ENCODE results near the gene UAP1L1. TPM values are rescaled to one million over a fixed set of nuclear protein-coding genes. Genes with fewer than 3 reads are reported as not detected.

UAP1L1 gene
- total and polyA plus RNA-seq, 2 of the 8 experiments (the other 6 are each of a cell fraction or from before 2014, with no cell fraction given) = 2.0 to 5.4 TPM

GRCh38 chr9:137039611-137040366, 37.5 kb upstream of the UAP1L1 start:
- no peak overlapping the region for H2AK5ac ChIP-seq (ENCODE audit: low read depth, low read length)
- H3K23ac ChIP-seq (ENCODE audit: insufficient read length) = no peak overlapping the region
- H2BK15ac ChIP-seq (ENCODE audit: low read length) = no peak overlapping the region
- ChIA-PET CTCF (ENCODE audit: partially characterized antibody) (interaction anchor here (0.6 to 2.0 kb wide), 7 partner anchors 11 to 150 kb away, joined by 3 to 13 read pairs (median 3); partner anchors contain the start of gene ABCA2), POLR2A (ENCODE audit: partially characterized antibody) (no interaction called here)
- H3K18ac ChIP-seq (ENCODE audit: extremely low read depth, low read length) = no peak overlapping the region
- H3K9ac ChIP-seq (replicated peaks in 1 of 4; ENCODE audit: extremely low read depth in 1 of 4, low read depth in 3 of 4, low read length in 3 of 4) = no peak overlapping the region
- peaks cover 5 to 12% of the 10 kb centered on the region in 2 experiments for H4K20me1 ChIP-seq (replicated peaks in 1 of 2; ENCODE audit: control insufficient read depth in 1 of 2, insufficient read depth in 2 of 2, low read length in 2 of 2)
- no peak overlapping the region for H4K5ac ChIP-seq (ENCODE audit: insufficient read length, low read depth, low read length)
- H3K79me2 ChIP-seq (ENCODE audit: control insufficient read depth in 1 of 2, insufficient read depth in 2 of 2, low read length in 2 of 2) = peaks cover 0 to 4% of the 10 kb centered on the region in 2 experiments; a peak in 1 of 4 replicates
- H3K56ac ChIP-seq (replicated peaks; ENCODE audit: insufficient read length, low read depth, low read length) = no peak overlapping the region
- H3K36me3 ChIP-seq (ENCODE audit: control insufficient read depth in 2 of 4, insufficient read depth in 4 of 4, low read length in 3 of 4) = peaks cover 0 to 3% (median 0%) of the 10 kb centered on the region in 4 experiments; a peak in 1 of 8 replicates
- H3K23me2 ChIP-seq (ENCODE audit: low read depth, low read length) = no peaks in the 10 kb centered on the region
- H4K8ac ChIP-seq (ENCODE audit: extremely low read depth, insufficient read depth, low read length) = no peak overlapping the region
- H3K79me1 ChIP-seq (ENCODE audit: low read depth, low read length) = peaks cover 4% of the 10 kb centered on the region
- no peak overlapping the region for H3K4ac ChIP-seq (replicated peaks; ENCODE audit: insufficient read length, low read depth, low read length)
- no peak overlapping the region for H4K91ac ChIP-seq (replicated peaks; ENCODE audit: insufficient read length, low read length)
- H2BK120ac ChIP-seq (replicated peaks; ENCODE audit: low read depth, low read length) = no peak overlapping the region
- no peak overlapping the region for H3K27ac ChIP-seq (ENCODE audit: low read depth, low read length)
- no peak overlapping the region for H2AFZ ChIP-seq (ENCODE audit: low read length)
- WGBS, 2 experiments (ENCODE audit: extremely low coverage in 1 of 2, insufficient coverage in 1 of 2, insufficient read length in 1 of 2, insufficient replicate concordance in 2 of 2, low coverage in 1 of 2, low lambda C conversion rate in 2 of 2, missing lambda C conversion rate in 1 of 2) = 85% methylated on average over 22 of the region's 32 CpGs; no CpG with 5 or more reads in 1 of the 2 experiments
- H3K4me1 ChIP-seq (replicated peaks in 1 of 4; ENCODE audit: control insufficient read depth in 3 of 4, insufficient read depth in 4 of 4, low read length in 3 of 4) = peaks cover under 1 to 2% (median 2%) of the 10 kb centered on the region in 4 experiments; a peak in 5 of 7 replicates
- H2BK20ac ChIP-seq (ENCODE audit: low read length) = no peak overlapping the region
- H3K14ac ChIP-seq (ENCODE audit: insufficient read length) = no peak overlapping the region
- no peaks in the 10 kb centered on the region for H3K9me3 ChIP-seq (ENCODE audit: insufficient read depth in 2 of 2, low read depth in 1 of 2, low read length in 1 of 2)
- H2BK5ac ChIP-seq (ENCODE audit: low read depth, low read length) = no peak overlapping the region
- FAIRE-seq (no peak), DNase-seq (ENCODE audit: low read depth in 1 of 2, low spot score in 2 of 2) (no peak)
- no peak overlapping the region for H3K4me3 ChIP-seq (ENCODE audit: extremely low read depth in 1 of 4, insufficient read depth in 2 of 4, low read depth in 3 of 4, low read length in 4 of 4)
- H3K4me2 ChIP-seq (ENCODE audit: insufficient read depth in 1 of 2, low read depth in 2 of 2, low read length in 2 of 2) = no peak overlapping the region
- peaks cover under 1 to 7% (median 4%) of the 10 kb centered on the region in 4 experiments; a peak in 6 of 7 replicates for H3K27me3 ChIP-seq (replicated peaks in 1 of 4; ENCODE audit: control insufficient read depth in 3 of 4, extremely low read depth in 1 of 4, insufficient read depth in 3 of 4, low read length in 3 of 4)
- TF ChIP-seq EGR1 (IDR thresholded peaks at IDR 0.05; ENCODE audit: borderline replicate concordance, low read depth, low read length) = no peak
- no peak for TF ChIP-seq NANOG (IDR thresholded peaks at IDR 0.05; ENCODE audit: insufficient read depth, low read depth, low read length, poor library complexity, severe bottlenecking)
- no peak for TF ChIP-seq TAF1 (IDR thresholded peaks at IDR 0.05; ENCODE audit: low read depth, low read length)
- no peak for TF ChIP-seq BCL11A (IDR thresholded peaks at IDR 0.05; ENCODE audit: low read depth in 2 of 2, low read length in 2 of 2)
- no peak for TF ChIP-seq CHD1 (IDR thresholded peaks at IDR 0.05; ENCODE audit: low read depth, low read length)
- no peak overlapping the region for H2BK12ac ChIP-seq (ENCODE audit: low read depth, low read length)
